ENCODE results near the gene PSRC1.
"Not testable (repeated sequence)": the region's sequence is repeated elsewhere in the genome, so short reads cannot be mapped to it uniquely, and the experiment has no call there.

The PSRC1 gene

DNA sequence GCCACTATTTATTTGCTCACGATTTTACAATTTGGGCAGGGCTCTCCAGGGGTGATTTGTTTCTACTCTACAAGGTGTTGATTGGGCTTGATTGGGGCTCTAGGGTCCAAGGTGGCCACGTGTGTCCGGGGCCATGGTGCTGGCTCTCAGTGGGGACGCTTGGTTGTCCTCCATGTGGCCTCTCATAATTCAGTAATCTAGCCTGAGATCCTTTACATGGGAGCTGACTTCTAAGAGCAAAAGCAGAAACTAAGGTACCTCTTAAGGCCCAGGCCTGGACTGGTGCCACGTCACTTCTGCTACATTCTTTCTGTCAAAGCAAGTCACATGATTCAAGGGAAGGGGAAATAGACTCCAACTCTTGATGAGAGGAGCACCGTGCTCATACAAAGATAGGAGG is 8.1 kb upstream of the PSRC1 start:
- CTCF ChIA-PET = interaction anchor here (1.1 to 2.2 kb wide), 2 partner anchors 13 to 55 kb away, joined by 3 to 14 read pairs; no protein-coding TSS in a partner anchor
- DNase-seq (ENCODE audit: extremely low spot score) = no peak
- TF ChIP-seq, protein P1, sequence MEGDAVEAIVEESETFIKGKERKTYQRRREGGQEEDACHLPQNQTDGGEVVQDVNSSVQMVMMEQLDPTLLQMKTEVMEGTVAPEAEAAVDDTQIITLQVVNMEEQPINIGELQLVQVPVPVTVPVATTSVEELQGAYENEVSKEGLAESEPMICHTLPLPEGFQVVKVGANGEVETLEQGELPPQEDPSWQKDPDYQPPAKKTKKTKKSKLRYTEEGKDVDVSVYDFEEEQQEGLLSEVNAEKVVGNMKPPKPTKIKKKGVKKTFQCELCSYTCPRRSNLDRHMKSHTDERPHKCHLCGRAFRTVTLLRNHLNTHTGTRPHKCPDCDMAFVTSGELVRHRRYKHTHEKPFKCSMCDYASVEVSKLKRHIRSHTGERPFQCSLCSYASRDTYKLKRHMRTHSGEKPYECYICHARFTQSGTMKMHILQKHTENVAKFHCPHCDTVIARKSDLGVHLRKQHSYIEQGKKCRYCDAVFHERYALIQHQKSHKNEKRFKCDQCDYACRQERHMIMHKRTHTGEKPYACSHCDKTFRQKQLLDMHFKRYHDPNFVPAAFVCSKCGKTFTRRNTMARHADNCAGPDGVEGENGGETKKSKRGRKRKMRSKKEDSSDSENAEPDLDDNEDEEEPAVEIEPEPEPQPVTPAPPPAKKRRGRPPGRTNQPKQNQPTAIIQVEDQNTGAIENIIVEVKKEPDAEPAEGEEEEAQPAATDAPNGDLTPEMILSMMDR (IDR thresholded peaks at IDR 0.05; ENCODE audit: control extremely low read depth, extremely low read depth, low read depth, missing control alignments) = no peak
- POLR2A ChIA-PET = no interaction called here

DNA sequence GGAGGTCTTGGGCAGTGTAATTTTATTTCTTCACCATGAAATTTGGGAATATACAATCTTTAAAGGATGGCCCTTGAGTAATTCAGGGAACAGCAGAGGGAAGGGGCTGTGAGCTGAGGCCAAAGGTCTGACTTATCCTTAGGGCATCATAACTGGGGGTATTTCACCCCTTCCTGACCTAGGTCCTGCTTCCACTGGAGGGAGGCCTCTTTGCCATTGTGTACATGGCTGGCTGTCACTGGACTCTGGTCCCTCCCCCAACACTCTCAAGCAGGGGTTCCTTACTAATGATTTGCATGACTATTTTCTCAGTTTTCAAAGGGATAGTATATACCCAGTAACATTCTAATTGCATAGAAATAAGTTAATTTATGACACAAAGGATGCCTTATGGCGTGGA is 7.2 kb upstream of the PSRC1 start:
- DNase-seq (ENCODE audit: extremely low spot score) = no peak
- ChIA-PET POLR2A (interaction anchor here (0.5 kb wide), 1 partner anchor 62 kb away, joined by 3 read pairs; no protein-coding TSS in a partner anchor), CTCF (interaction anchor here (2.2 kb wide), 1 partner anchor 12 kb away, joined by 14 read pairs; no protein-coding TSS in a partner anchor)
- TF ChIP-seq, protein P1 (IDR thresholded peaks at IDR 0.05; ENCODE audit: control extremely low read depth, extremely low read depth, low read depth, missing control alignments) = no peak

DNA sequence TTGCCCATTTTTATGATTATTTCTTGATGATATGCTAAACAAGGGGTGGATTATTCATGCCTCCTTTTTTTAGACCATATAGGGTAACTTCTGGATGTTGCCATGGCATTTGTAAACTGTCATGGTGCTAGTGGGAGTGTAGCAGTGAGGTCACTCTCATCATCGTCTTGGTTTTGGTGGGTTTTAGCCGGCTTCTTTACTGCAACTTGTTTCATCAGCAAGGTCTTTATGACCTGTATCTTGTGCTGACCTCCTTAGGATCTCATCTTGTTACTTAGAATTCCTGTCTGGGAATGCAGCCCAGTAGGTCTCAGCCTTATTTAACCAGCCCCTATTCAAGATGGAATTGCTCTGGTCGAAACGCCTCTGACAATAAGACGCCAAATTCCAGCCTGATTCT is 3.8 kb upstream of the PSRC1 start:
- CTCF ChIA-PET; DNase-seq (ENCODE audit: extremely low spot score); POLR2A ChIA-PET: not testable (repeated sequence)

DNA sequence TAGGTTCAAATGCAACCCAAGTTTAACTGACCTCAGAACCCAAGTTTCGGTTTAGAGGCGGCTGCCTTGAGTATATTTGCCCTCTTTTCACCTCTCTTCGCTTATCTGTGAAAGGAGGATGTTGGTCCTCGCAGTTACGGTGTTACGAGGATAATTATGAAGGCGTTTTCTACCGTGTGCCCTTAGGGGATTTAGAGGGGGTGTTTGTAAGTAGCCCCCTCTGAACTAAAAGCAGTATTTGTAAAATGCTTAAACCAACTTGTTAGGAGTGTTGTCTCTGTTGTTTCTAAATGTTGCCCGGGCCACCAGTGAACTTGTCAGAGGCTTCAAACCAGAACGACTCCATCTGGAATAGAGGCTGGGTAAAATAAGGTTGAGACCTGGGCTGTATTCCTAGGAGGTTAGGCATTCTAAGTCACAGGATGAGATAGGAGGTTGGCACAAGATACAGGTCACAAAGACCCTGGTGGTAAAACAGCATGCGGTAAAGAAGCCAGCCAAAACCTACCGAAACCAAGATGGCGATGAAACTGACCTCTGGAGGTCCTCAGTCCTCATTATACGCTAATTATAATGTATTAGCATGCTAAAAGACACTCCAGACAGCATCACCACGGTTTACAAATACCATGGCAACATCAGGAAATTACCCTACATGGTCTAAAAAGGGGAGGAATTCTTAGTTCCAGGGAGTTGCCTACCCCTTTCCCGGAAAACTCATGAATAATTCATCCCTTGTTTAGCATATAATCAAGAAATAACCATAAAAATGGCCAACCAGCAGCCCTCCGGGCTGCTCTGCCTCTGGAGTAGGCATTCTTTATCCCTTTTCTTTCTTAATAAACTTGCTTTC is 1.0 kb upstream of the PSRC1 start:
- ChIA-PET CTCF (interaction anchor here (1.1 to 2.3 kb wide), 4 partner anchors 8 to 249 kb away, joined by 3 to 20 read pairs (median 4); no protein-coding TSS in a partner anchor), POLR2A (no interaction called here)
- no peak for DNase-seq (ENCODE audit: extremely low spot score)
- TF ChIP-seq, protein P1 (IDR thresholded peaks at IDR 0.05; ENCODE audit: control extremely low read depth, extremely low read depth, low read depth, missing control alignments) = no peak

DNA sequence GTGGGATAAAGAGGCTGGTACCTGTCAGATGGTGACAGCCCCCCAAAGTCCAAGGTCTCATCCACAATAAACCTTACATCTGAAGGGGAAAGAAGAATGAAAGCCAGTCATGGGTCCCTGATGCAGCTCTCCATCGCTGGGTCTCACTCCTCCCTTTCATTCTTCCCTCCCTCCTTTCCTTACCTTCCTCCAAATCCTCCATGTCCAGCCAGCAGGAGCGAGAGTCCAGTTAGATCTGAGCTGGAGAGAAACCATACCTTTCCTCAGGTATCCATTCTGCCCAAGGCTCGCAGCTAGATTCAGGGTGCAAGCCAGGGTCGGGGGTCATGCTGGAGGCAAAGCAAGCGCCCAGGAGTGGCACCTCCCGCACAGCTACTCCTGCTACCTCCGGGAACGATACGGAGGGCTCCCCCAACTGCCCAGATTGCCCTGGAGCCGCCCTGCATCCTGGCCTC is 421 bp downstream of the PSRC1 start:
- CTCF ChIA-PET = interaction anchor here (0.8 to 2.3 kb wide), 15 partner anchors 10 to 250 kb away, joined by 3 to 20 read pairs (median 5); no protein-coding TSS in a partner anchor
- peak; percentile 48 for DNase-seq (ENCODE audit: extremely low spot score)
- TF ChIP-seq, protein P1 (IDR thresholded peaks at IDR 0.05; ENCODE audit: control extremely low read depth, extremely low read depth, low read depth, missing control alignments) = no peak
- POLR2A ChIA-PET = no interaction called here

DNA sequence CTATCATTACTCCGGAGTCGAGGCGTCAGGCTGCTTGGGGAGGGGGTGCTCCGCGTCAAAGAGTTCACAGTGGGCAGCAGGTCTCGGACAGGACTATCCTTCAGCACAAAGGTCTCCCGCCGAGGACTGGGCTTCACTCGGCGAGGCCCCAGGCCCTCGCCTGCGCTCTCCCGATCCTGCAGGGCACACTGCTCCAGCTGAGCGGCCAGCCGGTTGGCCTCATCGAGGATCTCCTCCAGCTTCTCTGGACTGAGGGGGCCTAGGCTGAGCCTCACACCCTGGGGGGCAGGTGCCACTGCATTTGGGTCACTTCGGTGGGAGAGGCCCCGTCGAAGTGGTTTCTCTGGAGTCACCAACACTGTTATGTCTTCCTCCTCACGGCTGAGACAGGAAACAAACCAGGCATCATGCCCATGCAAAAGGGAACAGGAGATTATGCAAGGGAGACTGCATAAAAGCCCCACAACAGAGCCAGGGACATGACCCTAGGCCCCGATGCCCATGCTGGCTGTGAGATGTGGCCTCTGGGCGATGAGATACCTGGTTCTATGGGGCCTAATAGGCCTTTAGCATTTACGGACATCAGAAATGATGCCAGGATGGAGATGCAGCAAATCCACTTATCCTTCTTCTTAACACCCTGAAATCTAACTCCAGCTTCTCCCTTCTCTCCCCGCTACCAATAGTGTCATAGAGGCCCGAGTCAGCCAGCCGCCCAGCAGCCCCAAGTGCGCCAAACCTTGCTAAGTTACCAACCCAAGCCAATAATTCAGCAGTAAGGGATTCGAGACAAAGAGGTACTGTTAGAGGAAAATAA is 1.1 kb downstream of the PSRC1 start:
- TF ChIP-seq, protein P1 (IDR thresholded peaks at IDR 0.05; ENCODE audit: control extremely low read depth, extremely low read depth, low read depth, missing control alignments) = no peak
- CTCF ChIA-PET = interaction anchor here (1.0 to 2.3 kb wide), 10 partner anchors 10 to 251 kb away, joined by 3 to 20 read pairs (median 6); no protein-coding TSS in a partner anchor
- no peak for DNase-seq (ENCODE audit: extremely low spot score)
- POLR2A ChIA-PET = no interaction called here

Measured in GM10248 (cell line).